Mesodermal cell (in vitro differentiated cells): Measurements from ENCODE around the gene BGN.

Source experiments
- H3K27ac ChIP-seq: 2 replicates; pipeline ENCODE4 v1.7.0; 2013; ENCODE audit warnings: mild to moderate bottlenecking, low read depth, low read length, moderate library complexity; ENCODE audit not compliant: severe bottlenecking
- H3K36me3 ChIP-seq: 2 replicates; pipeline ENCODE4 v1.7.1; 2013; ENCODE audit warnings: mild to moderate bottlenecking, low read length, moderate library complexity; ENCODE audit not compliant: control insufficient read depth, insufficient read depth
- H3K4me1 ChIP-seq: one replicate; pipeline ENCODE4 v1.7.1; 2013; ENCODE audit warnings: mild to moderate bottlenecking, low read length; ENCODE audit not compliant: insufficient read depth, control insufficient read depth, poor library complexity, severe bottlenecking
- H3K4me3 ChIP-seq: 2 replicates; pipeline ENCODE4 v1.7.0; 2013; ENCODE audit warnings: low read length, control low read depth, mild to moderate bottlenecking; ENCODE audit not compliant: insufficient read depth, poor library complexity, severe bottlenecking; ENCODE audit errors: extremely low read depth
- H3K9me3 ChIP-seq: 2 replicates; pipeline ENCODE4 v1.7.1; 2013; ENCODE audit warnings: mild to moderate bottlenecking, low read length, moderate library complexity; ENCODE audit not compliant: control insufficient read depth
- WGBS, 2 experiments: methylation state at CpG; one replicate each; pipeline ENCODE4 v1.1.5; 2013; ENCODE audit warnings: missing lambda C conversion rate in 2 of 2; ENCODE audit not compliant: insufficient coverage in 2 of 2; 5-methylcytosine and 5-hydroxymethylcytosine counted together

The BGN gene

DNA sequence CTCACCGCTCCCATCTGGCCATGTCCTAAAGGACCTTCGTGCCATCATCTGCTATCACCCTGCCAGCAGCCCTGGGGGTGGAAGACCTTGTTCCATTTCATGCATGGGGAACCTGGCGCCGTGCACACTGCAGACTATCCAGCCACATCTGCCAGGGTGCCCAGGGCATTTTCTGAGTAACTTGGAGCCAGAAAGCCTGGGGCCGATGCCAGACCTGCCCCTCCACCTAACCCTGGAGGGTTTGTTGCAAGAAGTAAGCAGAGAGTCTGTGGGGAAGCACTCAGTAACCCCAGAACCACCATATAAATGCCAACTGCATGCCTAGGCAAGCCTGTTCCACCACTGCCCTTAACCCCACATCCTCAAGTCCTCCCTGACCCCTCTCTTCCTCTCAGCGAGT lies 31.7 kb upstream of the BGN start:
- 83 to 100% methylated on average over 1 of the region's 6 CpGs for WGBS, 2 experiments
- no peak overlapping the region for H3K27ac ChIP-seq
- H3K36me3 ChIP-seq, result peaks cover 8% of the 10 kb centered on the region
- no peaks in the 10 kb centered on the region for H3K9me3 ChIP-seq
- peaks cover 17% of the 10 kb centered on the region for H3K4me1 ChIP-seq
- H3K4me3 ChIP-seq, result no peak overlapping the region

DNA sequence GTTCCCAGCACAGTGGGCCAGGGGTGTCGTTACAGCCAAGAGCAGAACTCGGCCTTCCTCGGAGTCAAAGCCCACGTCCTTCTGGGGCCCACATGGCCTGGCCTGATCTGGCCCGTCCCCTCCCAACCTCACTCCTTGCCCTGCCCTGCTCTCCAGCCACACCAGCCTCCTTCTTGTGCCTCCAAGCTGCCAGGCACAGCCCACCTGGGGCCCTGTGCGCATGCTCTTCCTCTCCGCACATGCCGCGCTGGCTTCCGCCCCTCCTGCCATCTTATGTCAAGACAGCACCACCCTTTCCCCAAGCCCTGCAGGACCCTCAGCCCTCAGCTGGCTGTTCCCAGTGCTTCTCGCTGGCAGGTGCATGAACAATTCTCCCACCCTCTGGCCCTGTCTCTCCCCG lies 31.2 kb upstream of the BGN start:
- Histone ChIP-seq H3K4me3 (no peak overlapping the region), H3K9me3 (no peaks in the 10 kb centered on the region), H3K27ac (no peak overlapping the region), H3K4me1 (peaks cover 17% of the 10 kb centered on the region), H3K36me3 (peaks cover 6% of the 10 kb centered on the region)
- WGBS, 2 experiments, result 96 to 98% methylated on average over 9 to 10 of the region's 12 CpGs

DNA sequence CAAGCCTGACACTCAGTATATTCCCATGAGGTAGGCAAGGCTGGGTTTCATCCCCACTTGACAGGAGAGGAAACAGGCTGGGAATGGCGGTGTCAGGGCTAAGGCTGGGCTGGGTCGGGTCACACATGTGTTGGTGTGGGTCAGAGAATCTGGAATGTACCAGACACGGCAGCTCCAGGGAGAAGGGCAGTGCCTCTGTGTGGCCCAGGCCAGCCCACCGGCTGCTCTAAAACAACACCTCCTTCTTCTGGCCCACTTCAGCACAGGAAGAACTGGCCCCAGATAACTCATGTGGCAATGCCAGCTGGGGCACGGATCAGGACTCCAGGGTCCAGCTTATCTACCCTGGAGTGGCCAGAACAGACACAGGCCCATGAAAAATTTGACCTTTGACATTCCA lies 30.7 kb upstream of the BGN start:
- 90% methylated on average over 2 of the region's 5 CpGs; no CpG with 5 or more reads in 1 of the 2 experiments for WGBS, 2 experiments
- peaks cover under 1% of the 10 kb centered on the region for H3K36me3 ChIP-seq

DNA sequence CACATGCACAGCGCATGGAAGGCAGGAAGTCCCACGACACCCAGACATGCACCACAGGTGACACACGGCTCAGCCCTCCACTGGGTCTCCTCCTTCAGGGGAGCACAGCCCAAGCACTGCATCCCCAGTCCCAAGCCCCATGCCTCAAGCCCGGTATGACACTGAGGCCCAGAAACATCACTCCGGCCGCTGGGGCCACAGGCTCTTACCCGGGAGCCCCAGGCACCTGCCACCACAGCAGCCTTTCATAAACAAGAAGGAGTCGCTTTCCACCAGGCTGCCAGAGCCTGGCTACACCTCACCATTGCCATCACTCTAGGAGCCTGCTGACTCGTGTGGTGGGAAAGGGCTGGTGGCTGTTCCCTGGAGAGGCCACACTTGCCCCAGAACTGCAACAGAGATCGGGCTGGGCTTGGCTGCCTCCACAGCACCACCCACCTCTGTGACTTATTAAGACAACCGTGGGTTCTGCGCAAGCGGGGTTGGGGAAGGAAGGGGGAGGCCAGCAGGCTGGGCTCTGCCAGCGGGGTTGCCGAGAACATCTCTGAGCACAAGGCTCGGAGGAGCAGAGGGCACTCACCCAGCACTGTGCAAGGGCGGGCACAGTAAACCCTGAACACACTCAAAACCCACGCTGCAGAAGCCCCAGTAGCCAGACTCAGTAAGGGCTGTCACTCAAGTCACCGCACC lies 28.9 kb upstream of the BGN start:
- Histone ChIP-seq H3K4me3 (no peak overlapping the region), H3K4me1 (peaks cover 4% of the 10 kb centered on the region), H3K9me3 (no peaks in the 10 kb centered on the region), H3K27ac (no peak overlapping the region), H3K36me3 (no peaks in the 10 kb centered on the region)
- WGBS, 2 experiments, result 90 to 100% methylated on average over 2 to 4 of the region's 19 CpGs

More for the DNA sequence above, 30.7 kb upstream of the BGN start:
- peaks cover 16% of the 10 kb centered on the region for H3K4me1 ChIP-seq
- no peak overlapping the region for H3K4me3 ChIP-seq
- H3K9me3 ChIP-seq, result no peaks in the 10 kb centered on the region
- H3K27ac ChIP-seq, result no peak overlapping the region

DNA sequence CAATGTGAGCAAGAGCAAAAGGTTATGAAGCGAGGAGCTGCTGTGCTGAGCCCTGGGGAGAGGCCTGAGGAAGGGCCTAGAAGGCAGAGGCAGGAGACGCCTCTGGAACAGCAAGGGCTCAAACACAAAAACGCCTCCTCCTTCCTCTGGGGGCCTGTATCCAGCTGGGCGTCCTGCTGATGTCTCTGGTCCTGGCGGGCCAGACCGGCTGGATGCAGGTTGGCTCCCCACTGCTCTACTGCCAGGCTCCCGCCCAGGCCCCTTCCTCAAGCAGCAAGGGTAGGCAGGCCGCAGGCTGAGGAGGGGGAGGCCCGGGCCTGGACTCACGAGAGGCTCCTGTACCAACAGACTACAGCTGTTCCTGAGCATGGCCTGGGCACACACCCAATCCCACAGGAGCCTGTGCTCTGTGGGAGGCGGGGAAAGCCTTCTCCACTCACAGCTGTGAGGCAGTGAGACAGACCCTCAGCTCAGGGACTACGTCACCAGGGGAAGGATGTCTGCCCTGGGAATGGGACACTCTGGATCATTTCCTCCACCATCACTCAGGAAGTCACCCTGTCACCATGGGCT lies 26.7 kb upstream of the BGN start:
- Histone ChIP-seq H3K4me3 (no peak overlapping the region), H3K9me3 (no peaks in the 10 kb centered on the region), H3K27ac (no peak overlapping the region), H3K4me1 (no peaks in the 10 kb centered on the region), H3K36me3 (no peaks in the 10 kb centered on the region)
- 86 to 95% methylated on average over 3 to 8 of the region's 12 CpGs for WGBS, 2 experiments

DNA sequence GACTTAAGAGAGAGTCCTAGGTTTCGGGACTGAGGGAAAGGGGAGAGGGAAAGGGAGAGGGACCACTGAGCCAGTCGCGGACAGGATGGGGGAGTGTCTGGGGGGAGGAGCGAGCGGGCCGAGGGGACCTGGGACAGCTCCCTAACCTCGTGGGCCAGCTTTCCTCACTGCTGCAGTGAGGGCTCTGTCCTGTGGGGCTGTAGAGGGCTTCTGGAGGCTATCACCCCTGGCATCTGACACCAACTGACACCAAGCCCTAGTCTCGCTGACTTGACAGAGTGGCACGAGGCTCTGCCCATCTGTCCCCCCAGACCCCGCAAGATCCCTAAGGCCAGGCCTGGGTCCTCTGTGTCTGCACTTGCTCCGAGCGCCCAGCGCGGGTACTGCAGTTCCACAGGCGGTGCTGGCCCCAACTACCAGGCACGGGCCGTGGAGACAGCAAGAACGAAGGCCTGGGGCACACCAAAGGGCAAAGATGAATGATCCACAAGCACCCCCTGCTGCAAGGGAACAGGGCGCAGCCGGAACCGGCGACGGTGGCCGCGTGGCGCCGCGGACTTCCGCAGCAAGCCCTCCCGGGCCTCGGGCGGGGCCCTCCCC lies 24.9 kb upstream of the BGN start:
- Histone ChIP-seq H3K4me3 (peak overlapping the region; percentile 62), H3K36me3 (no peaks in the 10 kb centered on the region), H3K9me3 (no peaks in the 10 kb centered on the region), H3K27ac (peak overlapping the region; percentile 29), H3K4me1 (no peaks in the 10 kb centered on the region)
- WGBS, 2 experiments, result 0% methylated on average over 5 to 9 of the region's 32 CpGs

DNA sequence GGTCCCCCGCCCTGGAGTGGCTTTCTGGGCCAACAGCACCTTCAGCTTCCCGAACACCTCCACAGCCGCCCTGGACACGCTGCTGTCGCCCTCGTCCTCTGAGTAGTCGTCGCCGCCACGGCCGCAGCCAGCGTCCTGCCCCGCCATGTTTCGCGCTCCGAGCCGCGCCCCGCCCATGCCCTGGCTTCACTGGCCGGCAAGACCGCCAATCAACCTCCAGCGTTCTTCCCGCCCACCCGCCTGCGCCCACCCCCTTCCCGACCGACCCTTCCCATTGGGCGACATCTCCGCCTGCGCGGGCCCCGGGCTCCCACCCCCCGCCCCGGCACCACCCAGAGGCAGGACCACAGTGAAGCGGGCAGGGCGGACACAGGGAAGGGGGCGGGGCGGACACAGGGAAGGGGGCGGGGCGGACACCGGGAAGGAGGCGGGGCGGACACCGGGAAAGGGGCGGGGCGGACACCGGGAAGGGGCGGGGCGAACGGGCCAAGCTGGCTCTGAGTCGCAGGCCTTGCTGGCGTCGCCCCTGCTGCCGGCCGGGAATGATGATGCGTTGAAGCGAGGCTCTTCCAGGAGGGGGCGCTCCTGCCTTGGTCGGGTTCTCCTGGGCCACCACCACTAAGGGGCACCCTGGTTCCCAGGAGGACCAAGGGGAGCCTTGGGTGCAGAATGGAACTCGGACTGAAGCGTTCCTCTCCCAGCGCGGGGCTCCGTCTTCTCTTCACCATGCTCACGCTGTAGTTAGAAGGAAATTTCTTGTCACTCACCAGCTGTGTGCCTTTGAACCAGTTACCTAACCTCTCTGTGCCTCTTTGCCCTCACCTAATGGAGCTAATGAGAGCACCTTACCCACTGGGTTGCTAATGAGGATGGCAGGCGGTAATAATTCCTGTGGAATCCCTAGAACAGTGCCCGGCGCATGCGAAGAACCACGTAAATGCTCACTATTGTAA lies 24.1 kb upstream of the BGN start, which contains the start of gene HAUS7:
Gene HAUS7 (minus strand): TSS at position 166 of the 953 bp plus-strand sequence. CDS start 19 bp downstream, at position 147.
- peak within 1 kb of the TSS; percentile 62 for H3K4me3 ChIP-seq
- no peaks in the 10 kb centered on the region for H3K36me3 ChIP-seq
- 0 to 17% methylated on average over 5 to 21 of the region's 70 CpGs for WGBS, 2 experiments
- H3K9me3 ChIP-seq, result no peaks in the 10 kb centered on the region
- H3K27ac ChIP-seq, result peak within 1 kb of the TSS; percentile 29
- no peaks in the 10 kb centered on the region for H3K4me1 ChIP-seq

DNA sequence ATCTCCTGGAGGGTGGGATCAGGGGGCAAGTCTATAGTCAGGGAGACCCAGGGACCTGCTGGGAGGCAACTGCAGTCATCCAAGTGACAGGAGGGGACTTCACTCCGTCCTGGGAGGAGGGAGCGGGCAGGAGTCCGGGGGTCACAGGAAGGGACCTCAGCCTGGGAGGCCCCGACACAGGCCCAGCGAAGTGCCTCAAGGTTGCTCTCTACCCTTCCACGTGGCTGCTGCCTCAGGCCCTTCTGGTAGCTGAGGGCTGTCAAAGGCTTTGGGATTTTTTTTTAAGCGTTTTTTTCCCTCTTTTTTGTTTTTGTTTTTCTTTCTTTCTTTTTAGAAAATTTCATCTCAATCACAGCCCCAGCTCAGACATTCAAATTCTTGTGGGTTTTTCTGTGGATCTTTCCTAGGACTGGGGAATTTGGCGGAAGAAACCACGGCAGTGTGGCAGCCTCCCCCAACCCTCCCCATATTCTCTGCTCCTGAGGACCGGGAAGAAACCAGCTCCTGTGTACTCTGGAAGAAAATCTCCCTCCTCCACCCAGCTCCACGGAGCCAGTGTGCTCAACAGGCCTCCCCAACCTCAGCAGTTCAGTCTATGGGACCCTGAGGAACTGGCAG lies 23.0 kb upstream of the BGN start:
- Histone ChIP-seq H3K4me3 (no peak overlapping the region), H3K4me1 (no peaks in the 10 kb centered on the region), H3K27ac (no peak overlapping the region), H3K36me3 (no peaks in the 10 kb centered on the region), H3K9me3 (no peaks in the 10 kb centered on the region)
- 0% methylated on average over 1 of the region's 11 CpGs for WGBS, 2 experiments

DNA sequence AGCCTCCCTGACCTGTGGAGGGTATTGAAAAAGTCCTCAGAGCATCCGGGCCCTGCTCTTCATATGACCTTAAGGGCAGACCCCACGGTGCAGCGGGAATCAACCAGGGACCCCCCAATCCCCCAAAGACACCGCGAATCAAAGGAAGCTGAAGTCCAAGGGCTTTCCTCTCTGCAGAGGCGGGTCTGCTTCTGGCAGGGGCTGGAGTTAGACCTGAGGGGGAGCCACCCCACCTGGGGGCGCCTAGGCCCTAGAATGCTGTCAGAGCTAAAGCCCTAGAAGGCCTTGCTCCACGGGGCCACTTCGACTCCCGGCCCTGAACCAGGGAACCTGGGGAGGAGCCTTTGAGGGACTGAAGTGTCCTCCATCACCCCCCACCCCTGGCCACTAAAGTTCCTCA lies 21.7 kb upstream of the BGN start:
- WGBS, 2 experiments, result 93% methylated on average over 2 of the region's 10 CpGs; no CpG with 5 or more reads in 1 of the 2 experiments
- Histone ChIP-seq H3K4me3 (no peak overlapping the region), H3K4me1 (peaks cover 9% of the 10 kb centered on the region), H3K36me3 (no peaks in the 10 kb centered on the region), H3K27ac (no peak overlapping the region), H3K9me3 (no peaks in the 10 kb centered on the region)

DNA sequence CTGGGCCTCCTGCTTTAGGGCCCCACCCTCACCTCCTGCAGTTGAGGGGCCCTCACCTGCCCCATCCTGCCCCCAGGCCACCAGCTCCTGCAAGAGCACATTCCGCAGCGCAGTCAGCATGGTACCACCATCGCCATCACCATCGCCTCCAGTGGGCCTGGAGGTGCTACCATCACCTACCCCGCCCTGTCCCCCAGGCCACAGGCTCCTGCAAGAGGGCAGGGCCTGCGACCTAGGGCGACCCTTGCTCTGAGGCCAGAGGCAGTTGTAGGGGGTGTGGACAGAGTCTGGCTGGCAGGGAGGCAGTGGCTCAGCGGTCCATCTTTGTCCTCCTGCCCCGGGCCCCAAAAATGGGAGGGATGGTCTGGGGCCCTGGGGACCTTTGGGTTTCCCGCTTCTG lies 20.5 kb upstream of the BGN start:
- H3K9me3 ChIP-seq, result no peaks in the 10 kb centered on the region
- H3K36me3 ChIP-seq, result no peaks in the 10 kb centered on the region
- H3K27ac ChIP-seq, result no peak overlapping the region
- no peak overlapping the region for H3K4me3 ChIP-seq
- WGBS, 2 experiments, result 90% methylated on average over 2 of the region's 10 CpGs; no CpG with 5 or more reads in 1 of the 2 experiments
- H3K4me1 ChIP-seq, result peaks cover 9% of the 10 kb centered on the region
